GM15510 (cell line): Measurements from ENCODE around the gene PLXND1.

Experiments used
- POLR2A ChIP-seq: IDR thresholded peaks from 3 replicates; pipeline ENCODE4 v1.6.1; 2011; ENCODE audit warnings: borderline replicate concordance; ENCODE audit not compliant: insufficient read length; ENCODE audit errors: extremely low read depth

Gene PLXND1

GRCh38 chr3:129586746-129587430 is 19.6 kb downstream of the PLXND1 start:
- no peak for TF ChIP-seq POLR2A

GRCh38 chr3:129585949-129586657 is 20.4 kb downstream of the PLXND1 start:
- no peak for TF ChIP-seq POLR2A

GRCh38 chr3:129584631-129585030 is 21.8 kb downstream of the PLXND1 start:
- no peak for TF ChIP-seq POLR2A

GRCh38 chr3:129583289-129583688 is 23.2 kb downstream of the PLXND1 start:
- no peak for TF ChIP-seq POLR2A

- no peak for TF ChIP-seq POLR2A
These were observed 23.7 kb downstream of the PLXND1 start for GRCh38 chr3:129582799-129583198.

GRCh38 chr3:129581623-129582022 is 24.9 kb downstream of the PLXND1 start:
- TF ChIP-seq POLR2A: no peak

GRCh38 chr3:129579991-129580390 is 26.5 kb downstream of the PLXND1 start:
- TF ChIP-seq POLR2A: no peak

- TF ChIP-seq POLR2A: no peak
These were observed 28.3 kb downstream of the PLXND1 start for GRCh38 chr3:129577925-129578786.

GRCh38 chr3:129577366-129577765 is 29.1 kb downstream of the PLXND1 start:
- no peak for TF ChIP-seq POLR2A

- no peak for TF ChIP-seq POLR2A
These were observed 29.7 kb downstream of the PLXND1 start for GRCh38 chr3:129576514-129577352.

GRCh38 chr3:129575997-129576384 is 30.5 kb downstream of the PLXND1 start:
- TF ChIP-seq POLR2A: no peak

GRCh38 chr3:129575233-129575996 is 31.1 kb downstream of the PLXND1 start:
- TF ChIP-seq POLR2A: no peak

- TF ChIP-seq POLR2A: no peak
These were observed 32.3 kb downstream of the PLXND1 start for GRCh38 chr3:129574206-129574605.

- no peak for TF ChIP-seq POLR2A
These were observed 33.0 kb downstream of the PLXND1 start for GRCh38 chr3:129573493-129573892.
